Body of pancreas (tissue), 4 donors: ENCODE data around the gene PLK2.

Experiments used
- POLR2A ChIP-seq, 3 donors: fragments of 450-650 bp; IDR thresholded peaks; one replicate each; pipeline ENCODE4 v1.6.1; 2016; ENCODE audit warnings: antibody characterized with exemption in 3 of 3, mild to moderate bottlenecking in 2 of 3
- TF ChIP-seq, protein P1 (sequence below), 7 experiments: fragments of 450-650 bp in 4 of 7; fragments of 200-600 bp in 3 of 7; sonication (generic) in 3 of 7; IDR thresholded peaks; one replicate each; pipeline ENCODE4 v1.5.1; 2016 to 2019; ENCODE audit warnings: antibody characterized with exemption in 7 of 7

DNA sequence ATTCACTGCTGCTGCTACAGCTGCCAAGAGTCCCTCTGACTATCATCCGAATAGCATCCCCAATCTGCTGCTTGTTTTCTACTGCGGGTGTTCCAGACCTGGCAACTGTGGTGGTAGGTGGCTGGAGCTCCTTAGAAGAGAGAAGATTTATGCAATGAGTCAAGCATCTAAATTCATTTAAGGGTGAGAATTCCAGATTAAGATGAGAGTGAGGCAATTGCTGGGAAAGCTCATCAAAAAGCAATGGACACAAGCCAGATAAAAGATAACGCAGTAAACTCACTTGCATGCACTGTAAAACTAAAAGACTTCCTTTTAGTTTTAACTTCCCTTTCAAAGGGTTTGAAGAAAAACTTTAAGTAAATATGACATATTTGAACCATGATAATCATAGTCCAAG lies 3.9 kb downstream of the PLK2 start:
- TF ChIP-seq, protein P1, sequence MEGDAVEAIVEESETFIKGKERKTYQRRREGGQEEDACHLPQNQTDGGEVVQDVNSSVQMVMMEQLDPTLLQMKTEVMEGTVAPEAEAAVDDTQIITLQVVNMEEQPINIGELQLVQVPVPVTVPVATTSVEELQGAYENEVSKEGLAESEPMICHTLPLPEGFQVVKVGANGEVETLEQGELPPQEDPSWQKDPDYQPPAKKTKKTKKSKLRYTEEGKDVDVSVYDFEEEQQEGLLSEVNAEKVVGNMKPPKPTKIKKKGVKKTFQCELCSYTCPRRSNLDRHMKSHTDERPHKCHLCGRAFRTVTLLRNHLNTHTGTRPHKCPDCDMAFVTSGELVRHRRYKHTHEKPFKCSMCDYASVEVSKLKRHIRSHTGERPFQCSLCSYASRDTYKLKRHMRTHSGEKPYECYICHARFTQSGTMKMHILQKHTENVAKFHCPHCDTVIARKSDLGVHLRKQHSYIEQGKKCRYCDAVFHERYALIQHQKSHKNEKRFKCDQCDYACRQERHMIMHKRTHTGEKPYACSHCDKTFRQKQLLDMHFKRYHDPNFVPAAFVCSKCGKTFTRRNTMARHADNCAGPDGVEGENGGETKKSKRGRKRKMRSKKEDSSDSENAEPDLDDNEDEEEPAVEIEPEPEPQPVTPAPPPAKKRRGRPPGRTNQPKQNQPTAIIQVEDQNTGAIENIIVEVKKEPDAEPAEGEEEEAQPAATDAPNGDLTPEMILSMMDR (IDR thresholded peaks at IDR 0.05): no peak
- TF ChIP-seq POLR2A (IDR thresholded peaks at IDR 0.05): no peak
